BE2C (cell line): ENCODE data around the gene BLTP1.

ENCODE experiments used
- DNase-seq: peaks from one replicate; pipeline ENCODE4 v3.0.0-alpha.2; 2020
- H3K27me3 ChIP-seq: fragments of 250-450 bp; sonication (Bioruptor Pico); 2 replicates; pipeline ENCODE4 v1.5.1; 2020; ENCODE audit warnings: mild to moderate bottlenecking
- H3K36me3 ChIP-seq: fragments of 250-450 bp; sonication (Bioruptor Pico); 2 replicates; pipeline ENCODE4 v1.5.1; 2020; ENCODE audit warnings: mild to moderate bottlenecking
- H3K4me1 ChIP-seq: fragments of 250-450 bp; sonication (Bioruptor Pico); 2 replicates; pipeline ENCODE4 v1.5.1; 2020
- H3K4me3 ChIP-seq: 2 replicates; pipeline ENCODE4 v1.5.1; 2011; ENCODE audit warnings: low read depth, low read length
- H3K9me3 ChIP-seq: fragments of 250-450 bp; sonication (Bioruptor Pico); 2 replicates; pipeline ENCODE4 v1.5.1; 2020
- TF ChIP-seq, protein P1 (sequence below): IDR thresholded peaks from 2 replicates; pipeline ENCODE4 v1.5.1; 2012; ENCODE audit warnings: mild to moderate bottlenecking, low read depth, low read length

Gene BLTP1

DNA sequence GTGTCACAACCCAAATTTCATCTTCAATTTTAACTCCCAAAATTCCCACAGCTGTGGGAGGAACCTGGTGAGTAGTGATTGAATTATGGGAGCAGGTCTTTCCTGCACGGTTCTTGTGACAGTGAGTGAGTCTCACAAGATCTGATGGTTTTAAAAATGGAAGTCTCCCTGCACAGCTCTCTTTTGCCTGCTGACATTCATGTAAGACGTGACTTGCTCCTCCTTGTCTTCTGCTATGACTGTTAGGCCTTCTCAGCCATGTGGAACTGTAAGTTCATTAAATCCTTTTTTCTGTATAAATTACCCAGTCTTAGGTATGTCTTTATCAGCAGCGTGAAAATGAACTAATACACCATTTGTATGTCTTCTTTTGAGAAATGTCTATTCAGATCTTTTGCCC, 13.0 kb upstream of the BLTP1 start:
- no peak overlapping the region for H3K4me3 ChIP-seq
- TF ChIP-seq, protein P1, sequence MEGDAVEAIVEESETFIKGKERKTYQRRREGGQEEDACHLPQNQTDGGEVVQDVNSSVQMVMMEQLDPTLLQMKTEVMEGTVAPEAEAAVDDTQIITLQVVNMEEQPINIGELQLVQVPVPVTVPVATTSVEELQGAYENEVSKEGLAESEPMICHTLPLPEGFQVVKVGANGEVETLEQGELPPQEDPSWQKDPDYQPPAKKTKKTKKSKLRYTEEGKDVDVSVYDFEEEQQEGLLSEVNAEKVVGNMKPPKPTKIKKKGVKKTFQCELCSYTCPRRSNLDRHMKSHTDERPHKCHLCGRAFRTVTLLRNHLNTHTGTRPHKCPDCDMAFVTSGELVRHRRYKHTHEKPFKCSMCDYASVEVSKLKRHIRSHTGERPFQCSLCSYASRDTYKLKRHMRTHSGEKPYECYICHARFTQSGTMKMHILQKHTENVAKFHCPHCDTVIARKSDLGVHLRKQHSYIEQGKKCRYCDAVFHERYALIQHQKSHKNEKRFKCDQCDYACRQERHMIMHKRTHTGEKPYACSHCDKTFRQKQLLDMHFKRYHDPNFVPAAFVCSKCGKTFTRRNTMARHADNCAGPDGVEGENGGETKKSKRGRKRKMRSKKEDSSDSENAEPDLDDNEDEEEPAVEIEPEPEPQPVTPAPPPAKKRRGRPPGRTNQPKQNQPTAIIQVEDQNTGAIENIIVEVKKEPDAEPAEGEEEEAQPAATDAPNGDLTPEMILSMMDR = no peak
- no peaks in the 10 kb centered on the region for H3K4me1 ChIP-seq
- no peaks in the 10 kb centered on the region for H3K36me3 ChIP-seq
- H3K9me3 ChIP-seq = no peaks in the 10 kb centered on the region
- no peak for DNase-seq
- H3K27me3 ChIP-seq = no peaks in the 10 kb centered on the region; the same call in 1 of the 2 replicates

- H3K4me1 ChIP-seq = no peaks in the 10 kb centered on the region
- no peaks in the 10 kb centered on the region for H3K36me3 ChIP-seq
- H3K4me3 ChIP-seq = no peak overlapping the region
- H3K9me3 ChIP-seq = no peaks in the 10 kb centered on the region
- H3K27me3 ChIP-seq = no peaks in the 10 kb centered on the region; the same call in 1 of the 2 replicates
- no peak for DNase-seq
- TF ChIP-seq, protein P1 = no peak
Measured at GRCh38 chr4:122140834-122141233, 11.3 kb upstream of the BLTP1 start.

DNA sequence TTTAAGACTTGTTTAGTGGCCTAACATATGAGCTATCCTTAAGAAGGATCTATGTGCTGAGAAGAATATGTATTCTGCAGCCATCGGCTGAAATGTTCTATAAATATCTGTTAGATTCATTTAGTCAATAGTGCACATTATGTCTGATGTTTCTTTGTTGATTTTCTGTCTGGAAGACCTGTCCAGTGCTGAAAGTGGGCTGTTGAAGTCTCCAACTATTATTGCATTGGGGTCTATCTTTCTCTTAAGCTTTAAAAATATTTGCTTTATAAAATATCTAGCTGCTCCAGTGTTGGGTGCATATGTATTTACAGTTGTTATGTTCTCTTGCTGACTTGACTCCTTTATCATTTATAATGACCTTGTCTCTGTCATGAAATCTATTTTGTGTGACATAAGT, 9.4 kb upstream of the BLTP1 start:
- no peak for DNase-seq
- TF ChIP-seq, protein P1 = no peak
- H3K9me3 ChIP-seq = no peaks in the 10 kb centered on the region
- no peaks in the 10 kb centered on the region for H3K4me1 ChIP-seq
- no peaks in the 10 kb centered on the region; the same call in 1 of the 2 replicates for H3K27me3 ChIP-seq
- no peaks in the 10 kb centered on the region for H3K36me3 ChIP-seq
- no peak overlapping the region for H3K4me3 ChIP-seq

DNA sequence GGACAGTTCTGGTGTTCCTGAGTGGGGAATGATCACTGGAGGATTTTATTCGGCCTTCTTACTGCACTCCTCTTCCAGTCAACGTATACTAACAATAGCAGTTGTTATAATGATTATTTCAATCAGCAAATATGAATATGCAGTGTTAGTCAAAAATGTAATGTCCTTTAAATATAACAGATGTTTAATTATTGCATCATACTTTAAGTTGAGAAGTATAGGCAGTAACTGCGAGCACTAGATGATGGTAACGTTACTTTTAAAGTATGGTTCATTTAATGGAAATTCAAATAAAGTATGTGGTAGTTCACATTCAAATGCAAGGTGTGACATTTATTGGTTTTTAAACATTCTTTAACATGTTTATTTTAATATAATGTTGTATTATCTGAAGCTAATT, 5.5 kb upstream of the BLTP1 start:
- TF ChIP-seq, protein P1 = no peak

DNA sequence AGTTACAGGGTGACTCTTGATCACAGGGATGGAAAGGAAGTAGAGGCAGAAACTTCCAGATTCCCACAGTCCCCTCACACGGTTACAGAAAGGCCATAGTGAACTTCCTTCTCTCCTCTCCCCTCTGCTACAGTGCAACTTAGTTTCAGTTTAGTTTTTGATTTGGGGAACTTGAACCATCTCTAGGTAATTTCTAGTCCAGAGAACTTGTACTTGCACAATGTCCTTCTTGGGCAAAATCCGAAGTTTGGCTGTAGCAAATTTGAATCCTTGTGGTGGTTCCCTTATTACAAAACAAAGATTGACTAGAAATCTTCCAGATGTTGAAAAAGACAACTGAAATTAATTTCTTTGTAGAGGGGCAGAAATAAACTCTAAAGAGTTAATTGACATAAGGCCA, 1.2 kb upstream of the BLTP1 start:
- Histone ChIP-seq H3K4me1 (no peaks in the 10 kb centered on the region), H3K36me3 (no peaks in the 10 kb centered on the region), H3K9me3 (no peaks in the 10 kb centered on the region), H3K27me3 (no peaks in the 10 kb centered on the region), H3K4me3 (no peak overlapping the region)
- TF ChIP-seq, protein P1 = no peak
- no peak for DNase-seq

More for the DNA sequence above, 5.5 kb upstream of the BLTP1 start:
- Histone ChIP-seq H3K9me3 (no peaks in the 10 kb centered on the region), H3K36me3 (no peaks in the 10 kb centered on the region), H3K4me3 (no peak overlapping the region), H3K27me3 (no peaks in the 10 kb centered on the region; the same call in 1 of the 2 replicates), H3K4me1 (no peaks in the 10 kb centered on the region)
- DNase-seq = no peak

GRCh38 chr4:122152711-122153226, 638 bp downstream of the BLTP1 start:
- H3K9me3 ChIP-seq = no peaks in the 10 kb centered on the region
- H3K4me3 ChIP-seq = peak overlapping the region; percentile 98
- no peaks in the 10 kb centered on the region for H3K36me3 ChIP-seq
- no peaks in the 10 kb centered on the region for H3K4me1 ChIP-seq
- DNase-seq = peak; percentile 31
- TF ChIP-seq, protein P1 = no peak
- H3K27me3 ChIP-seq = no peaks in the 10 kb centered on the region
